Eye (tissue), 1 donor: ENCODE measurements around the gene GLIS2.

ENCODE experiments used
- DNase-seq: peaks from one replicate; pipeline ENCODE4 v3.0.0-alpha.2; 2015

Gene GLIS2

GRCh38 chr16:4354512-4355409 is 38.9 kb downstream of the GLIS2 start:
- DNase-seq, result no peak

GRCh38 chr16:4356820-4357219 is 41.0 kb downstream of the GLIS2 start:
- DNase-seq, result no peak

- no peak for DNase-seq
These were observed 42.4 kb downstream of the GLIS2 start for GRCh38 chr16:4358236-4358635.

- DNase-seq, result peak; percentile 78
These were observed 43.1 kb downstream of the GLIS2 start for GRCh38 chr16:4358831-4359561.

DNA sequence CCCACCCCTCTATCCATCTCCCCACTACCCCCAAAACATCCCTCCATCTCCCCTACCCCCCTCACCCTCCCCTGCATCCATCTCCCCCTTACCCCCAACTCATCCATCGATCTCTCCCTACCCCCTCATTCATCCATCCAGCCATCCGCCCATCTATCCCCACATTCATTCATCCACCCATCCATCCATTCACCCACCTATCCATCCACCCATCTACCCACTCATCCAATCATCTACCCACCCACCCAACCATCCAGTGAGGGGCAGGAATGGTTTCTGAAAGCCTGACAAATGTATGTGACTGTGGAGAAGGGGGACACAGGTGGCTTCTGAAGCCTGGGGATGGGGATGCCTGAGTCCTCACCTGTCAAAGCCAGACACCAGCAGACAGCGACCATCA is 44.0 kb downstream of the GLIS2 start:
- DNase-seq, result no peak

DNA sequence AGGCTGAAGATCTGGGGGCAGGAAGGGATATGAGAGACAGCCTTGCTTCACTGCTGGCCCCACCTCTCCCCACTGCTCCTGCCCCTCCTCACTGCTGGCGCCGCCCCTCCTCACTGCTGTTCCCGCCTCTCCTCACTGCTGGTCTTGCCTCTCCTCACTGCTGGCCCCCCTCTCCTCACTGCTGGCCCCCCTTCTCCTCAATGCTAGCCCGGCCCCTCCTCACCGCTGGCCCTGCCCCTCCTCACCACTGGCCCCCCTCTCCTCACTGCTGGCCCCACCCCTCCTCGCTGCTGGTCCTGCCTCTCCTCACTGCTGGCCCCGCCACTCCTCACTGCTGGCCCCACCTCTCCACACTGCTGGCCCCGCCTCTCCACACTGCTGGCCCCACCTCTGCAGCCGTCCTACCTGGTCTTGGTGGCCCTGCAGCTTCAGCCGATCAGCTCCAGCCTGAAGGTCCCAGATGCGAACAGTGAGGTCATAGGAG is 44.7 kb downstream of the GLIS2 start:
- peak; percentile 17 for DNase-seq

- DNase-seq, result no peak
These were observed 45.4 kb downstream of the GLIS2 start for GRCh38 chr16:4361033-4361943.

GRCh38 chr16:4361944-4362311 is 46.1 kb downstream of the GLIS2 start:
- no peak for DNase-seq

DNA sequence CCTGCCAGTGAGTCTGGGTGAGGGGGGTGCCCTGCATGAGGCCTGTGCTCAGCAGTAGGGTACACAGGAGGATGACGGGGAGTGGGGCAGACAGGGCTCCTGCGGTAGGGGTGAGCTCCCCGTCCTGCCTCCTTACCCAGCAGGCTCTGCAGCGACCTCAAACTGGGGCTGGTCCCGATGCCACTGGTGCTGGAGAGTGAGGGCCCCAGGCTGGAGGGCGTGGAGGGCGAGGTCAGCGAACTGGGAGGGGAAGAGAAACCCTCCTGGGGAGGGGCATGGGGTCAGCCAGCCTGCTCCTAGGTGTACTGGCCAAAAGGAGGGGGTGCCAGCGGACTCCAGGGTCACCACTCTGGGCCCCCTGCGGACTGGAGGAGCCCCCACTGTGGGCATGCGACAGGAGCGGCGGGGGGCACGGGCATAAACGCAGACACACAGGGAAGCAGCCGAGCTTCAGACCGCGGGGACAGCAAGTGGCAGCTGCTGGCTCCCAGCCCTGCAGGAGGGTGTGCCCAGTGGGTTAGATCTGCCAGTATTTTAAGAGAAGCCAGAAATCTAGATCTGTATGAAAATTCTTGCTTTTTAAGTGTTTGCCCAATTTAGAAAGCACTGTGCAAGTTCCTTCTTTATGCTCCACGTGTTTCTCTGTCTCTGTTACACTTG is 46.7 kb downstream of the GLIS2 start:
- no peak for DNase-seq

DNA sequence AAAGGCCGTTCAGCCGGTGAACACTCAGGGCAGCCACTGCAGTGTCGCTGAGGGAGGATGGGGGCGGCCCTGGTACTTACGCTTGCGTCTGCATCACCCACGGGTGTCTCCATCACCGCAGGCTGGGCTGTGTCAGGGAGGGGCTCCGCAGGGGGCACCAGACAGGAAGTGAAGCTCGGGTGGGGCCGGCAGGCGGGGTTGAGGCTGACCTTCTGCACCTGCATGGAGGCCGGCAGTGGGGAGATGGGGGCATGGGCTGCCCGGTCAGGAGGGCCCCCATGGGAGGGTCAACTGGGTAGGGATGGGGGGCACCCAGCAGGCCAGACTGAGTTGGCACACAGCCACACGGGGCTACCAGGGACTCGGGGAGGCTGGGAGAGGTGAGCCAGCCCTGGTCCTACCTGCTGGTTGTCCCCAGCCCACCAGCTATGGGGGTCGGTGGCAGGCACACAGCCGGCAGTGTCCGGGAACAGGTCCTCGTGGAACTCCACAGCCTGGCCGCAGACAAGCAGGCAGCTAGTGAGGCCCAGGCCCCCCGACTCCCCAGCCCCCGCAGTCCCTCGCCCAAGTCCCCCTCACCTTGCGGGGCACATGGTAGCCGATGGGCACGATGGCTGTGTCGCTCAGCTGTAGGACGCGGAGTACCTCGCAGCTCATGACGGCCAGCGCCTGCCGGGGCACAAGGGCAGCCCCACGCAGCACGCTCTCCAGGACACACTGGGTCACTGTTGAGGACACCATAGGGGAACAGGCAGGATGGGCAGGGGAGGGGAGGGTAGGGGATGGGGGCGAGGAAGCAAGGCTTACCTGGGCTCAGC is 48.5 kb downstream of the GLIS2 start:
- no peak for DNase-seq

DNA sequence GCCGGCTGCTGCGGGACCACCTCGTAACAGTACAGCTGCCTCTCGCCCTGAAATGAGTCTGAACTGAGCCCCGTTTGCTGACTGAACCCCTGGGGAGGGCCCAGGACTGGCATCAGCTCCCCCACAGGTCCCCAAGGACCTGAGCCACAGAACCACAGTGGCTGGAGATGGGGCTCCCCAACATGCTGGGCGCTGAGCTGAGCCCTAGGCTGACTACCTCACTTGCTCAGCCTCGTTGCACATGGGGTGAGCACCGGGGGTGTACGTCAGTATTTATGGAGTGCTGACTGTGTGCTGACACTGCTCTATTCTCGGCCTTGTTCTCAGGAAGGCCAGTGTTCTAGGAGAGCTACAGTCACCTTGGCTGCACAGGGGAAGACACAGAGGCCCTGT is 49.1 kb downstream of the GLIS2 start:
- DNase-seq, result no peak

DNA sequence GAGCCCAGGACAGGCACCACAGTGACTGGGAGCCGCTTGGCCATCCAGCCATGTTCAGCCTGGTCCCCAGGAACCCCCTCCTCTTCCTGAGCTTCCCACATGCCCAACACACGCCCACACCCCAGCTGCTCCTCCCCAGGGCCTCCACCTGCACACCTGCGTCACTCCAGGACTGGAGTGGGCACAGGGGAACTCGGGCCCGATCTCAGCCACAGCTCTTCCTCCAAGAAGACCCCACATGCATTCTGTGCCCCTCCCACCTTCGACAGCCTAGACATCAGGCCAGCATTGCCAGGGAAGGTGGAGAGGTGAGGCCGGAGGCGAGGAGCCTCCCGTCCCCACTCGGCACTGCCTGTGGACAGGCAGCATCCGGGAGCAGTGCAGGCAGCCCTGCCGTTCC is 49.7 kb downstream of the GLIS2 start:
- DNase-seq, result no peak

DNA sequence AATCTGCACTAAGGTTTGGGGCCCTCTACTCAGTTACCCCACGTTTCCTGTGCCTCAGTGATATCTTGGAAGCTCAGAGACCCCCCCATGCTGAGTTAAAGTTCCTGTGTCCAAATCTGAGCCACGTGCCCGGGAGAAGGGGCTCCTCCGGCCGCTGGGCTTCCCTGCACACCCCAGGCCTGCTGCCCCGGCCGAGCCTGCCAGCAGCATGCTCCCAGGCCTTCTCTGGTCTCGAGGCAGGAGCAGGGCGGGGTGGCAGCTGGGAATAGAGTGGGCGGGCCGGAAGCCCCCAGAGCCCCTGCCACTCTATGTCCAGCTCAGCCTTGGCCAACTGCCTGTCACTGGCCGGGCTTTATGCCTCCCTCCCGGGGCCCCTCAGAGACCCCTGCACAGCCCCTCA is 50.1 kb downstream of the GLIS2 start:
- no peak for DNase-seq

DNA sequence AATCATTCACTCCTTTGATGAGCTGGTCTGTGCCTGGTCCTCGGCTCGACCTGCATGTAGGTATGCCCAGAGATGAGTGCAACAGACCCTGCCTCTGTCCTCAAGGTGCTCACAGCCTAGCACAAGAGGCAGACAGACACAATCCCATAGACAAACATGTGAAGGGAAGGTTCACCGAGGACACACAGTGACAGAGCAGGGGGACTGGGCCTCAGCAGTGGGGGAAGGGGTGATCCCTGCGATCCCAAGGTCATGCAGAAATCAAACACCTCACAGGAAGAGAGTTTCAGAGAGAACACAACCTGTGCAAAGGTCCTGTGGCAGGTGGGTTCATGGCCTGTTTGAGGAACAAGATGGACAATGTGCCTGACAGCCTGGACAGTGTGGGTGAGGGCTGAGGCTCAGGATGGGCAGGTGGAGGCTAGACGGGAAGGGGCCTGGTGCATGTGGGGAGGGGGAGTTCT is 51.6 kb downstream of the GLIS2 start:
- no peak for DNase-seq

- no peak for DNase-seq
These were observed 53.3 kb downstream of the GLIS2 start for GRCh38 chr16:4369007-4369733.

DNA sequence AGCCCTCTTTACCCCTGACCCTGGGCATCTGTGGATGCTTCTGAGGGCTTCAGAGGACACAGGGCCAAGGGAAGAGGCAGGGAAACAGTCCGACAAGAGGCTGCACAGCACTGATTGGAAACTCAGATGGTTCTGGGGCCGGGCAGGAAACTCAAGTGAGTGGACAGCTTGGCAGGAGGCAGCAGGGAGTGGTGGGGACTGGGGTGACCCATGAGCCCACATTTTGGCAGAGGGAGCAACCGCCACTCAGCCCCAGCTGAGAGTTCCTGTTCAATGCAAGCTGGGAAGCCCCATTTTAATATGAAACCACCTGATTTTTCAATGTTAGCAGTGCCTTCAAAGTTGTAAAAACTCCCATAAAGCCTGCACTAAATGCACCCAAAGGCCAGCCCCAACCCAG is 54.3 kb downstream of the GLIS2 start:
- no peak for DNase-seq

GRCh38 chr16:4370570-4371356 is 54.9 kb downstream of the GLIS2 start:
- DNase-seq, result peak; percentile 15

DNA sequence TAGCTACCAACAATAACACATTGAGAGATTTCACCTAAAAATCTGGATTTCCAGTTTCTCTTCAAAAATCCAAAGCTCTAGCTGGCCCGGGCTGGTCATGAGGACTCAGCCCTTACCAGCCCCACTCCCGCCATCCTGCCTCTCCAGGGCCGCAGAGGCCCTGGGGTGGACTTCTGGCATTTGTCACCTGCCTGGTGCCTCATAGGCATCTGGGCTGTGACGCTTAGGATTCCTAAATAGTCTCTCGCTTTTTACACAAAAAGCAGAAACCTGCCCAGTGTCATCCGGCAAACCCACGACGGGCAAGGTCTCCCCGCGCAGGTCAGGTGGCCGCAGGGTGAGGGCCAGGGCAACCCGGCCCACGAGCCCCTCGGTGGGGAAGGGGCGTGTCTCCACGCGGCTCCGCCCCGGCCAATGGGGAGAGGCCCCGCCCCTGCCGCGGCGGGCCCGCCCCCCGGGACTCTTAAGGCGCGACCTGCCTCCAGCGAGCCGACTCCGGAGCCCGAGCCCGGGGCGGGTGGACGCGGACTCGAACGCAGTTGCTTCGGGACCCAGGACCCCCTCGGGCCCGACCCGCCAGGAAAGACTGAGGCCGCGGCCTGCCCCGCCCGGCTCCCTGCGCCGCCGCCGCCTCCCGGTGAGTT is 55.6 kb downstream of the GLIS2 start, which contains the start of gene VASN:
Gene VASN (plus strand): TSS at position 492 of the 644 bp plus-strand sequence. CDS start 9,030 bp downstream, outside the sequence.
- peak; percentile 90 for DNase-seq

- peak; percentile 42 for DNase-seq
These were observed 56.2 kb downstream of the GLIS2 start for GRCh38 chr16:4372001-4372577.
